ENCODE results near the gene GGACT. TPM values are rescaled to one million over a fixed set of nuclear protein-coding genes. Genes with fewer than 3 reads are reported as not detected.

Gene GGACT
- total RNA-seq, 1 experiment from 2014 or later = 2.5 TPM

GRCh38 chr13:100541897-100542825, 46.4 kb downstream of the GGACT start:
- DNase-seq (ENCODE audit: low read depth, low spot score) (no peak), ATAC-seq (no peak)
- BruUV-seq (replicated peaks) = no TSS peak
- no peak overlapping the region for H3K27ac ChIP-seq (ENCODE audit: low read length)
- no peak overlapping the region for H3K4me3 ChIP-seq (ENCODE audit: low read depth in 2 of 2, low read length in 2 of 2)
- no peaks in the 10 kb centered on the region for H3K9me3 ChIP-seq (ENCODE audit: control insufficient read depth, insufficient read depth, low read depth, low read length)
- TF ChIP-seq SIN3A (IDR thresholded peaks at IDR 0.05; ENCODE audit: borderline replicate concordance, insufficient read depth, low read depth, low read length) (no peak), TCF7L2 (IDR thresholded peaks at IDR 0.05; ENCODE audit: low read depth, low read length) (no peak), CTCF (IDR thresholded peaks at IDR 0.05) (no peak), REST (IDR thresholded peaks at IDR 0.05; ENCODE audit: insufficient read depth in 1 of 2, low read depth in 2 of 2, low read length in 1 of 2) (no peak), POLR2AphosphoS5 (IDR thresholded peaks at IDR 0.05; ENCODE audit: low read depth, low read length) (no peak)
- in situ Hi-C loops (cut with HindIII; ENCODE audit: low pct_unique_long_range_greater_than_20kb, low sequenced_read_pairs) (no loop called here), intact Hi-C loops (cut with micrococcal nuclease; ENCODE audit: unreplicated experiment) (no loop called here)
- CTCF ChIA-PET = interaction anchor here (0.6 kb wide), 1 partner anchor 864 kb away, joined by 3 read pairs; no protein-coding TSS in a partner anchor
- POLR2A ChIA-PET = no interaction called here
- no peaks in the 10 kb centered on the region for H3K36me3 ChIP-seq (ENCODE audit: control insufficient read depth, insufficient read depth, low read length)
- no peaks in the 10 kb centered on the region for H3K27me3 ChIP-seq (ENCODE audit: control insufficient read depth, insufficient read depth, low read length)
- no peaks in the 10 kb centered on the region for H3K4me1 ChIP-seq (ENCODE audit: control insufficient read depth, insufficient read depth, low read length)

GRCh38 chr13:100540621-100541020, 48.0 kb downstream of the GGACT start:
- Histone ChIP-seq H3K27ac (ENCODE audit: low read length) (no peak overlapping the region), H3K27me3 (ENCODE audit: control insufficient read depth, insufficient read depth, low read length) (no peaks in the 10 kb centered on the region), H3K36me3 (ENCODE audit: control insufficient read depth, insufficient read depth, low read length) (no peaks in the 10 kb centered on the region), H3K4me1 (ENCODE audit: control insufficient read depth, insufficient read depth, low read length) (no peaks in the 10 kb centered on the region), H3K9me3 (ENCODE audit: control insufficient read depth, insufficient read depth, low read depth, low read length) (no peaks in the 10 kb centered on the region), H3K4me3 (ENCODE audit: low read depth in 2 of 2, low read length in 2 of 2) (no peak overlapping the region)
- intact Hi-C loops (cut with micrococcal nuclease; ENCODE audit: unreplicated experiment) = no loop called here
- BruUV-seq (replicated peaks) = no TSS peak
- ATAC-seq (no peak), DNase-seq (ENCODE audit: low read depth, low spot score) (no peak)
- ChIA-PET POLR2A (no interaction called here), CTCF (no interaction called here)
- no peak for TF ChIP-seq SIN3A (IDR thresholded peaks at IDR 0.05; ENCODE audit: borderline replicate concordance, insufficient read depth, low read depth, low read length)
- no peak for TF ChIP-seq TCF7L2 (IDR thresholded peaks at IDR 0.05; ENCODE audit: low read depth, low read length)
- in situ Hi-C loops (cut with HindIII; ENCODE audit: low pct_unique_long_range_greater_than_20kb, low sequenced_read_pairs) = no loop called here

- TF ChIP-seq REST (IDR thresholded peaks at IDR 0.05; ENCODE audit: insufficient read depth in 1 of 2, low read depth in 2 of 2, low read length in 1 of 2) (no peak), POLR2AphosphoS5 (IDR thresholded peaks at IDR 0.05; ENCODE audit: low read depth, low read length) (no peak), SIN3A (IDR thresholded peaks at IDR 0.05; ENCODE audit: borderline replicate concordance, insufficient read depth, low read depth, low read length) (no peak), TCF7L2 (IDR thresholded peaks at IDR 0.05; ENCODE audit: low read depth, low read length) (no peak), CTCF (IDR thresholded peaks at IDR 0.05) (no peak)
- CTCF ChIA-PET = no interaction called here
- no peak overlapping the region for H3K4me3 ChIP-seq (ENCODE audit: low read depth in 2 of 2, low read length in 2 of 2)
- H3K27ac ChIP-seq (ENCODE audit: low read length) = no peak overlapping the region
- ATAC-seq (no peak), DNase-seq (ENCODE audit: low read depth, low spot score) (no peak)
- no peaks in the 10 kb centered on the region for H3K27me3 ChIP-seq (ENCODE audit: control insufficient read depth, insufficient read depth, low read length)
- H3K36me3 ChIP-seq (ENCODE audit: control insufficient read depth, insufficient read depth, low read length) = no peaks in the 10 kb centered on the region
- no TSS peak for BruUV-seq (replicated peaks)
- in situ Hi-C loops (cut with HindIII; ENCODE audit: low pct_unique_long_range_greater_than_20kb, low sequenced_read_pairs) (no loop called here), intact Hi-C loops (cut with micrococcal nuclease; ENCODE audit: unreplicated experiment) (no loop called here)
- POLR2A ChIA-PET = no interaction called here
- no peaks in the 10 kb centered on the region for H3K9me3 ChIP-seq (ENCODE audit: control insufficient read depth, insufficient read depth, low read depth, low read length)
- H3K4me1 ChIP-seq (ENCODE audit: control insufficient read depth, insufficient read depth, low read length) = no peaks in the 10 kb centered on the region
These were observed 50.6 kb downstream of the GGACT start for GRCh38 chr13:100537951-100538462.

Measured in Panc1 (cell line).